ENCODE measurements around the gene OTUB1.
A peak's percentile ranks its signal among the peaks of the same experiment; 100 is the strongest.
"Not testable (repeated sequence)": the region's sequence is repeated elsewhere in the genome, so short reads cannot be mapped to it uniquely, and the experiment has no call there.

Gene OTUB1, protein sequence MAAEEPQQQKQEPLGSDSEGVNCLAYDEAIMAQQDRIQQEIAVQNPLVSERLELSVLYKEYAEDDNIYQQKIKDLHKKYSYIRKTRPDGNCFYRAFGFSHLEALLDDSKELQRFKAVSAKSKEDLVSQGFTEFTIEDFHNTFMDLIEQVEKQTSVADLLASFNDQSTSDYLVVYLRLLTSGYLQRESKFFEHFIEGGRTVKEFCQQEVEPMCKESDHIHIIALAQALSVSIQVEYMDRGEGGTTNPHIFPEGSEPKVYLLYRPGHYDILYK

DNA sequence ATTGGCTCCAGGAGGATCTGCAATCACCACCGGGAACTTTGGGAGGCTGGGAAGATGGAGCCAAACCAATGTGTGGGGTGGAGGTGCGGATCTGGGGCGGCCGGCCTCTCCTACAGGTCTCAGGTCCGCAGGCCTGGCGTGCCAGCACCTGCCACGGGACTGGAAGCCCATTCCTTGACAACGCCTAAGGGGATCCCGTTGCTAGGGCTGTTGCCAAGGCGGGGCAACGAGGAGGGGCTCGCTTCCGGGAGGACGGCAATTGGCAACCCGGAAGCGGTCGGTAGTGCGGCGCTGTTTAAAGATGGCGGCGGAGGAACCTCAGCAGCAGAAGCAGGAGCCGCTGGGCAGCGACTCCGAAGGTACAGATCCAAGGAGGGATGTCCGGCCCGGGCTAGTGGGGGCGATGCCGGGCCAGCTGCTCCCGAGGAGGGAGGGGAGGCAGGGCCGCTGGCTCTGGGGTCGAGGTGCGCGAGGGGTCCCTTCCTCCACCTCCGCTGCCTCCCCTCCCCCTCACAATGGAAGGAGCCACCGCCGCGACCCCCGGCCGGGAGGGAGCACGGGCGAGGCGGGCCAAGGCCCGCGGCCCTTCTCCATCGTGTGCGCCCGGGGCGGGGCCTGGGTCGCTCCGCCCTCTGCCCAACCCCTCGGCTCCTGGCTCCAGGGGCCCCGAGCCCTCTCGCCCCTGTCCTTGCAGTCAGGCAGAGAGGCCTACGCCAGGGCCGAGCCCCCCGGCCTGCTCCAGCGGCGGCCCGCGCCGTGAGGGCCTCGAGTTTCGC lies at the start of gene OTUB1:
Gene OTUB1, plus strand, starts transcription at position 283 of the 776 bp plus-strand sequence. Its CDS starts 19 bp downstream, at position 302.
- DNase-seq = peak; percentile 82 to 94

DNA sequence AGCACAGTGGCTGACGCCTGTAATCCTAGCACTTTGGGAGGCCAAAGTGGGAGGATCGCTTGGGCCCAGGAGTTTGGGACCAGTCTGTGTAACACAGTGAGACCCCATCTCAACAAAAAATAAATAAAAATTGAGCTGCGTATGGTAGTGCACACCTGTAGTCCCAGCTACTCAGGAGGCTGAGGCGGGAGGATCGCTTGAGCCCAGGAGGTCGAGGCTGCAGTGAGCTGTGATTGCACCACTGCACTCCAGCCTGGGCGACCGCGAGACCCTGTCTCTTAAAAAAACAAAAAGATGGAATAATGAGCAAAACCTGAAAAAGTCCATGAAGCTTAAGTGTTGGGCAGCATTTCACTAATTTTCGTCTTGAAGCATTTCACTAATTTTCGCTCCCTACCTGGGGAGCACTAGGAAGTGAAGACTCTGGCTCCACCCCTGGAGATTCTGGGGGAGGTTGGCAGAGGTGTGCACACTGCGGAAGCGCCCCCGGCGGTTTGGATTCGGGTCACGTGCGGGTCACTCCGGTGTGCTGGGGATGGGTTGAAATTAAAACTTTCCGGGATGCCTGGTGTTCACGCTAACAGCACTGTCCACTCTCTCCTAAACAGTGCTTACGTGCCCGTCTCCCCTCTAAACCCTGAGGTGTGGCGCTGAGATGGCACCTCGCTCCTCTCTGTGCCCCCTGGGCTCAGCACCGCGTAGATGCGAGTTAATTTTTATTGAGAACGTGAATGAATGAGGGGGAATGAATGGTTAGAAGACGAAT lies 48.3 kb upstream of the OTUB1 start:
- DNase-seq = peak in 1 of 2 experiments; percentile 68

DNA sequence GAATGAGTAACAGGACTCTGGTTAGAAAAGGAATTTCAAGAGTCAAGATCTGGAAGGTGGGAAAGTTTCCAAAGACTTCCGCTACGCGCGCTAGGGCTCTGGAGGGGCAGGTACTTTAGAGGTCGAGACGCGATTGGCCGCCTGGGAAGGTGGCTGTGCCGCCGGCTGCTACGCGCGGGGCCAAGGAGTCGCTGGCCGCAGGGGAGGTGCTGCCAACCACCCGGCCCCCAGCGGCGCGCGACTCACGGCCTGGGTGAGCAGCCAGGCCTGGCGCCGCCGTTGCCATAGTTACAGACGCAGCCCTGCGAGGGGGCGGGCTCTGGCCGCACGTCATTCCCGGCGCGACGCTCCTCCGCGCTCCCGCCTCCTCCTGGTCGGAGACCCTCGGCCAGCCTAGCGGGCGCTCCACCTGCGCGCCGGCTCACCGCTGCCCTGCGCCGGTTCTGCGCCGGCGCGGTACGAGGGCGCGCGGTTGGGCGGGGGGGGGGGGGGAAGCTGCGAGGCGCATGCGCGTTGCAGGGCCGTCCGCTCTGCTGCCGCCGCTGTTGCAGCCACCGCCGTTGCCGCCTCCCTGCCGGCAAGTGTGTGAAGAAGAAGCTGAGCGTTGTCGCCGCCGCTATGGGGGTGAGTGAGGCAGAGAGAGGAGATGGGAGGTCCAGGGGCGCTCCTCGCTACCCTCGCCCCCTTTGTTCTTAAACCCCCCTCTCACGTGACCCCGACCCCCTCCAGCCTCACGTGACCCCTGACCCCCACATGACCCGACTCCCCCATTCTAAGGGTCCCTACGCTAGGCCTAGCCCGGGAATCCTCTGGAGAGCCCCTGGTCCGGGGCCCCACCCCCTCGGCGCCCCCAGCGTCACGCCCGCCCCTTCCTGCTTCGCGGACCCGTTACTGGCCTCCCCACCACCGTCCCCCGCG lies 47.5 kb upstream of the OTUB1 start, which contains the start of gene NAA40:
Gene NAA40, plus strand, starts transcription at position 524 of the 918 bp plus-strand sequence. Its CDS starts 95 bp downstream, at position 619.
- DNase-seq = peak; percentile 91 to 97

DNA sequence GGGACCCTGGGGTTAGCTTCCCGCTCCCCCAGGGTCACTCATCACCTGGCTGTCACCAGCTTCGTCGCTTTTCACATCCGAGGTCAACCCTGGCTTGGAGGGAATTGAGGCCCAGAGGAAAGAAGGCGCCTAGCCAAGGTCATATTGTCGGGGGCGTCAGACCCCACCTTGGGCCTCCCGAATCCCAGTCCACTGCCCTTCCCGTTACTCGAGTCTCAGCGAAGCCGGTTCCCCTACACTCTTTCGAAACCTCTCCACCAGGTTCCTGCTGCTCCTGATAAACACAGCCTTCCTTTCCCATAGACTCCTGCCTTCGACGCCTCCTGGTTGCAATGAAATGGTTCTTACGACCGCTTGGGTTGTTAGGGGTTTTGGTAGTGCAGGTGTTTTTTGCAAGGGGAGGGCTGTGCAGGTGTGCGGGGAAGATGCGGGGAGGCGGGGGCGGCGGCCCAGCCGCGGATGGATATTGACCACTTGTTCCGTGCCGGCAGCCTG lies 46.8 kb upstream of the OTUB1 start:
- DNase-seq = no peak

DNA sequence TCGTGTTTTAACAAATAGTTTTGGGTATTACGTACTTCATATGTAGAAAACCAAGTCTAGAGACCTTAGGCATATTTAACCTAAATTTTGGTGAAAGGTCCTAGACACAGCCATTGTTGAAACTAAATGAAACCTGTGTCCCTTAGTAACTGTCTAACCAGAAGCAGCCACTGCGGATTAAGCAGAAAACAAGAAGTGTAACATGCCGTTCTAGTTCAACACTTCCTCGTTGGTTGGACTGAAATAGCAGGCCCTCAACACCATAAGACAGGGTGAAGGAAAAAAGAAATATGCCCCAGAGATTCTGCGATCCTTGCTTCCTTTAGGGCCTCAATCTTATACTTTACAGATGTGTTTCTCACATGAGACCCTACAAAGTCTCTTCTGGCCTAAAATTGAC lies 45.5 kb upstream of the OTUB1 start:
- no peak for DNase-seq

DNA sequence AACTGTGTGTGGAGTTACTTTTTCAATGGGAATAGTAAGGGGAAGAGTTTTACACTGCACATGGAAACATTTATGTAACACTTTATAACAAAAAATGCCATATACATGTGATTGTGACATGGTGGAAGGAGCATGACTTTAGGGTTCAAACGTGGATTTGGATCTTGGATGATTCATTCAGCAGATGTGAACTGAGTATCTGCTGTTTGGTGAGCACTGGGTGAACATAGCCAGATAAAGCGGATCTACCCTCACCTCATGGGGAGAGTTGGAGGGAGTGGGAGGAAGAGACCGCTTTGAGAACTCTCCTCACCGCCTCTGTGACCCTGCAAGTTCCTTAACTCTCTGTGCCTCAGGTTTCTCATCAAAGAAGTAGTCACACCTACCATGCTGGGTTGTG lies 44.3 kb upstream of the OTUB1 start:
- no peak for DNase-seq

DNA sequence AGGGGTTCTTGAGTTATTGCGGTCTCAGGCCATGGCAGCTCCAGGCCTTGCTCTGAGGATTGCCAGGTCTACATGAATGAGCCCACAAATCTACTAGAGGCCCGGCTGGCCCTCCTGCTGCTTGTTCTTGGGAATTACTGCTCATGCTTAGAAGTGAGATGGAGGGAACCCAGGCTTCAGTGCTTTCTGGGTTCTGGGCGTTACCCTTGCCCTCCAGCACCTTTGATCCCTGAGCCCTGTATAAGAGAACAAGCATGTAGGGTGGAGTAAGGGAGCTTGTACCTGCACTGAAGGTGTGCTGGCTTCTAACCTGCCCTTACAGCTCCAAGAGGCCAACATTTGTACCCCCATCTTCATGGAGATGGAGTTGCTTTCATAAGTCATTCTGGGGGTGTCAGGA lies 43.4 kb upstream of the OTUB1 start:
- DNase-seq = no peak

DNA sequence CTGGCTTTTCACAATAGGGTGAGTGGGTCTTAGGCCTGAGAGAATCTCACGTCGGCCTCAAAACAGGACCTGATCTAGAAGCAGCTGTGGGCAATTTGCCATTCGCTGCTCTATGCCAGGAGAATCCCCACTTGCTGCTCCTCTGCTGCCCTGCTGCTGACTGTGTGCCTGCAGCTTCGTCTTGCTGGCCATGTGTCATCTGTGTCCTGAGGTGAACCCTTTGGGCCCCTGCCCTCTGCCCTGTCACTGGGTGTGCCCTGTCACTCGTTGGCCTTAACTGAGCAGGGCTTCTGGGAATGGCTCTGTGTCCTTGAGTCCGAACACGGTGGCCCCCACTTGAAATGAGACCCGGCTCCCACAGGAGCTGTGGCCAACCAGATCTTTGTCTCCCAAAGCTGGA lies 41.3 kb upstream of the OTUB1 start:
- no peak for DNase-seq

DNA sequence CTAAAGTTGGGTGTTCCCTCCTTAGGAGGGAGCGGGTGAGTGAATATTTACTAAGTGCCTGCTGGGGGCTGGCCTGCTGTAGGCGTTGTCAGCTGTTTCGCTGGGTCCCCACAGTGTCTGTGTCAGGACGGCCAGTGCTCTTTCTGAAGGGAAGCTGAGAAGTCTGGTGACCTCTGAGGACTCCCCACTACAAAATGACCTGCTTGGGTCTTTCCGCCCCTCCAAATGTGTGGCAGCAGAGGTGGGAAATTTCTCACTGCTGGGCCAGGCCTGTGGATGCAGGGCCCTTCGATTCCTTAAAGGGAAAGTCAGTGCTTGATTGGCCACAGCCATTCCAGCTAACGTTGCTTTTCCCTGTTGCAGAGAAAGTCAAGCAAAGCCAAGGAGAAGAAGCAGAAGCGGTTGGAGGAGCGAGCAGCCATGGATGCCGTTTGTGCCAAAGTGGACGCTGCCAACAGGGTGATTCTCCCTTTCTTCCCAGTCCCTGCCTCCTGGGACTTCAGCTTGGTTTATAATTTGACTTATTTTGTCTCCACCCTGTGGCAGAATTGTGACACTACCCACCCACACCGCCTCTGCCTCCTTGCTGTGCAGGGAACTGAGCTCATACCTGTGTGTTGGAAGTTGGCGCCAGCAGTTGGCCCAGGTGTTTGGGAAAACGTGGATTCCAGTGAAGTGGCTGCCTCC lies 40.6 kb upstream of the OTUB1 start:
- peak; percentile 54 to 77 for DNase-seq

DNA sequence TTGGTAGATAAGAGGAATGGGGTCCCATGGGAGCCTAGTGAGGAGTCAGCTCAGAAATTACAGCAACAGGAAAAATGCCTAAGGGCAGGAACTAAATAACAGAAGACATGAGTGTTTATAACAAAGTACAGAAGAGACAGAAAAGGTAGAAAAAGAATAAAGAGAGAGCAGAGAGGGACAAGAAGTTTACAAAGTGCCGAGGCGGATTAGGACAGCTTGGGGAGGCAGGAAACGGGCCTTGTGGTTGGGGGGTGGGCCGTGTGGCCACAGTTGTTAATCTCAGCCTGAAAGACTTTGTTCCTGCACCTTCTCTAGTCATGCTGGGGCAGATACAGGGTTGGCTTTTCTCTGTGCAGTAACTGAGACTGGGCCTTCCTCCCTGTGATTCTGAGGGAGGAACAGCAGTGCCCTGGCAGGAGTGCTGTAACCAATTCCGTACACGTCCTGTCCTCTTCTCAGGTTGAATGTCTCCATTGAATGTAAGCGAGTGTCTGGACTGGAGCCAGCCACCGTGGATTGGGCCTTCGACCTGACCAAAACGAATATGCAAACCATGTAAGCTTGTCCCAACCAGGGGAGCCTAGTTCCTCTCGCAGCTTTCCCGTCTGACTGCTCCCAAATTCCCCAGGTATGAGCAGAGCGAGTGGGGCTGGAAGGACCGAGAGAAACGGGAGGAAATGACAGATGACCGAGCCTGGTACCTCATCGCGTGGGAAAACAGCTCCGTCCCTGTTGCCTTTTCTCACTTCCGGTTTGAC lies 34.3 kb upstream of the OTUB1 start:
- no peak for DNase-seq

DNA sequence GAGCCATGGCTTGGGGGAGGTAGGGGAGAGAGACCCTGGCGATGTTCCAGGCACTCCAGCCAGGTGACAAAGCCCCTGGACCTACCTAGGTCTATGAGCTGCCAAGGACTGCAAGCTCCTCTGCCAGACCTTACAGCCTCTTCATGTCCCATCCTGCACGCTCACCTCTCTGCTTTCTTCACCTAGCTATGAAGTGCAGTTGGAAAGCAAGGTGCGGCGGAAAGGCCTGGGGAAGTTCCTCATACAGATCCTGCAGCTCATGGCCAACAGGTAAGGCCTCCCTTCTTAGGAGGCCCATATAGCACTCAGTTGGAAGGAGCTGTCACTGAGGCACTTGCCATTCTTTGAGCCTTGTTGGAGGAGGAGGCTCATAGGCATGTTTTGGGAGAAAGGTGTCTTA lies 33.7 kb upstream of the OTUB1 start:
- no peak for DNase-seq

DNA sequence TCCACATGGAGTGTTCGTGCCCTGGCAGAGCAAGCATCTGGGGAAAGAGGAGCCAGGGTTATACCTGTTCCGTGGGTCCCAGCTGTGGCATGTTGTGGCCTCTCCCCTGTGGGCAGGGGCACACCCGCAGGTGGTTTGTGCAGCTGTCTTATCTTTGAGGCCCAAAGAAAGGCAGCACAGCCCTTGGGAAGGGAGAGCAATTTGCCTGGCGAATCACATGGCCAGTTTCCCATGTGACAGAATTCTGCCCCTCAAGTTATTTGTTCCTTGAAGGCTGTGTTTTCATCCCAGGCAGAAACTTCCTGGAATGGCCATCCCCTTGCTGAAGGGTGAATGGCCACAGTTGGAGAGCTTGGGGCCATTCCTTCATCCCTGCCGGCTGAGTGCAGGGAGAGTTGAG lies 28.2 kb upstream of the OTUB1 start:
- DNase-seq = no peak

DNA sequence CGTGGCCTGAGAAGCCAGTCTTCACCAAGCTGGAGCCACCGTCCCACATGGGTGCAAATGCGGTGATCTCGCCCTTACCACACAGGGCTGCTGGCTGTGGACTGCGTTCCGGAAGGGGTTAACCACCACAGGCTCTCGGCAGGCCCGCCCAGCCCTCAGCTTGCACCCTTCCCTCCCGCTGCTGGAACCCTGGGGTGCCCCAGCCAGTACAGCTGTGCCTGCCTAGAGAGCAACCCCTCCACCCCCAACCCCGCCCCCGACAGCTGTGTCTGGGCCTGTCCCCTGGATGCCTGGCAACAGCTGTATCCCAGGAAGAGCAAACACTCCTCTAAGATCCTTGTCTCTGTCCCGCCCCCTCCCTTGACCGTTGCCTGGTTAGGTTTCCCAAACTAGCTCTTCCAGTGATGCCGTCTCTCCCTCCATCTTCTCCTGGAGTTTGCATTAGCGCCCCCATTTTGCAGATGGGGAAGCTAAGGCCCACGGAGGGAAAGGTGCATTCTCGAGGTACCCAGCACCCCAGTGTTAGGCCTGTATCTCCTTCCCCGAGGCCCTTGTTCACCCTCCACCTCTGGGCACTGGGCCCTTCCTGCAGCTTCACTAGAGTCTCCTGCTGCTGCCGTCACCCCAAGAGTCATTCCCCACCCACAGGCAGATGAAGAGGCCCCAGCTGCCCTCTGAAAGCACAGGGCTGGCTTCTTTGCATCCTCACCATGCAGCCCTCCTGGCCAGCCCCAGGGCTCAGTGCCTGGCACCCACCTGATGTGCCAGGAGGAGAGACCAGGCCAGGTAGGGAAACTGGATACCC lies 24.4 kb upstream of the OTUB1 start:
- DNase-seq = peak in 1 of 2 experiments; percentile 25

DNA sequence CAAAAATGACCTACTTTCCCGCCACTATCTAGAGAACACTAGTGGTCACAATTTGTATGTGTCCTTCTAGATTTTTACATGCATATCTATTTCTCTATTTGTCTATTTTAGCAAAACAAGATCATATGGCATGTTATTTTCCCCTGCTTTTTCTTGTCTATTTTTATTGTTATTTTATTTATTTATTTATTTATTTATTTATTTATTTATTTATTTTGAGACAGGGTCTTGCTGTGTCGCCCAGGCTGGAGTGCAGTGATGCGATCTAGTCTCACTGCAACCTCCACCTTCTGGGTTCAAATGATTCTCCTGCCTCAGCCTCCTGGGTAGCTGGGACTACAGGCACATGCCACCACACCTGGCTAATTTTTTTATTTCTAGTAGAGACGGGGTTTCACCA lies 22.3 kb upstream of the OTUB1 start:
- not testable (repeated sequence) for DNase-seq

DNA sequence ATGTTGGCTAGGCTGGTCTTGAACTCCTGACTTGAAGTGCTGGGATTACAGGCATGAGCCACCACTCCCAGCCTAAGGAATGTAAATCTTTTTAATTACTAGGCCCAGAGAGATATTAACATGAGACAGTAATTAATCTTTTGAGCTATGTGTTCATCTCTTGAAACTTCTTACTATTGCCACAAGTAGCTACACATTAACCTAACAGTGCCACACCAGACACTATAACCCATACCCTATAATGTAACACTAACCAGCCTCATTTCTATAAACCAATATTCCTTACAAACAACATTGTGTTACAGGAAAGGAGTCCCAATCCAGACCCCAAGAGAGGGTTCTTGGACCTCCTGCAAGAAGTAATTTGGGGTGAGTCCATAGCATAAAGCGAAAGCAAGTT lies 19.8 kb upstream of the OTUB1 start:
- no peak for DNase-seq

DNA sequence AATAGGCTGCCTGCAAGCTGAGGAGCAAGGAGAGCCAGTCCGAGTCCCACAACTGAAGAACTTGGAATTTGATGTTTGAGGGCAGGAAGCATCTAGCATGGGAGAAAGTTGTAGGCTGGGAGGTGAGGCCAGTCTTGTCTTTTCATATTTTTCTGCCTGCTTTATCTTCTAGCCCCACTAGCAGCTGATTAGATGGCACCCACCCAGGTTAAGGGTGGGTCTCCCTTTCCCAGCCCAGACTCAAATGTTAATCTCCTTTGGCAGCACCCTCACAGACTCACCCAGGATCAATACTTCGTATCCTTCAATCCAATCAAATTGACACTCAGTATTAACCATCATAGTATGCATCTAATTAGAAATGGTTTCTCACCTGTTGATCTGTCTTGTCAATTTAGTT lies 16.8 kb upstream of the OTUB1 start:
- no peak for DNase-seq

DNA sequence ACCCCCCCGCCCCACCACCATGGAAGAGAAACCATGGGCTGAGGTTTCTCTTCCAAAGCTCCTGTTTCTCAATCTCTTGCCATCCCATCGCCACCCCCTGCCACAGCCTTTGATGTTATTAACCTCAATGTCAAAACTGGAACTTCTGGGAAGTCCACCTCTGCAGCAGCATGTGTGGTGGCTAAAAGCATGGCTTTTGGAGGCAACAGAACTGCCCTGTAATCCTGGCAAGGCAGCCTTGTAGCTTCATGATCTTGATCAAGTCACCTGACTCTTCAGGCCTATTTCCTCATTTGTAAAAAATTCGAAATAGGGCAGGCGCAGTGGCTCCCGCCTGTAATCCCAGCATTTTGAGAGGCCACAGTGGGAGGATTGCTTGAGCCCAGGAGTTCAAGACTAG lies 15.3 kb upstream of the OTUB1 start:
- DNase-seq = no peak

DNA sequence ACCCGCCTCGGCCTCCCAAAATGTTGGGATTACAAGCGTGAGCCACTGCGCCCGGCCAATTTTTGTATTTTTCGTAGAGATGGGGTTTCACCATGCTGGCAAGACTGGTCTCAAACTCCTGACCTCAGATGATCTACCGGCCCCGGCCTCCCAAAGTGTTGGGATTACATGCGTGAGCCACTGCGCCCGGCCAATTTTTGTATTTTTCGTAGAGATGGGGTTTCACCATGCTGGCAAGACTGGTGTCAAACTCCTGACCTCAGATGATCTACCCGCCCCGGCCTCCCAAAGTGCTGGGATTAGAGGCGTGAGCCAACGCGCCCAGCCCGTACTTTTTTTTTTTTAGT lies 12.4 kb upstream of the OTUB1 start:
- DNase-seq = not testable (repeated sequence)

DNA sequence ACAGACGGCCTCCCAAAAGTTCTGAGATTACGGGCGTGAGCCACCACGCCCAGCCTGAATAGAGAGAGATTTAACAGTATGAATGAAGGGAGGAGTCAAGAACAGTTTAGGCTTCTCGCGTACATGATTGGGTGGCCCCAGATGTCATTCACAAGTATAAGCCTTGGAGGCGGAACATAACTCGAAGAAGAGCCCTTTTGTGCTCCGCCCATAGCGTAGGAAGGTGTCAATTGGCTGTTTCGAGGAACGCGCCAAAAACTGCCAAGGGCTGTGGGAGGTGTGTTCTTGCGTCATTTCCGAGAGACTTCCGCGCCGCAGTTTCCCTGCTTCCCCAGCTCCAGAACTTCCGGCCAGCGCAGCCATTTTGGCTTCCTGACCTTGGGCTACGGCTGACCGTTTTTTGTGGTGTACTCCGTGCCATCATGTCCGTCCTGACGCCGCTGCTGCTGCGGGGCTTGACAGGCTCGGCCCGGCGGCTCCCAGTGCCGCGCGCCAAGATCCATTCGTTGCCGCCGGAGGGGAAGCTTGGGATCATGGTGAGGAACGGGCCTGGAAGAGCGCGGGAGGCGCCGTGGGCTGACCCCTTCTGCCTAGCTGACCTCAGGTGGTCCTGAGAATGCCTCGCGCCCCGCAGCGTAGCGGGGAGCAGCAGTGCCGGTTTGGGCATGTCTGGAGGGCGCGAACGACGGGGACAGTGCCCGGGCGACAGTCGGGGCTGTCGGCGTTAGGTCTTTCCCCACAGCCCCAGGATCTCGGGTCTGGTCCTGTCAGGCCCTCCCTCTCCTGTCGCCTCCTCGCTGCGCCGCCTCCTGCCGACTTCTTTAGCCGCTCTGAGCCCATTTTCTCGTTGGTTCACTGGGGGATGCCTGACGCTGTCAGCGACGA lies 11.7 kb upstream of the OTUB1 start, which contains the start of gene COX8A:
Gene COX8A, plus strand, starts transcription at position 362 of the 885 bp plus-strand sequence. Its CDS starts 61 bp downstream, at position 423.
- peak; percentile 100 for DNase-seq

All from NCI-H524 (cell line).